ENCODE measurements around the gene HILPDA. TPM values are rescaled to one million over a fixed set of nuclear protein-coding genes. Genes with fewer than 3 reads are reported as not detected.

Gene HILPDA
- total RNA-seq, 1 donor from 2014 or later = 49.4 TPM

Other genes starting within 250 kb of the HILPDA start
- gene LEP, start 214.6 kb upstream of the HILPDA start, total RNA-seq = 7.2 TPM
- 49.6 TPM for gene RBM28, start 112.0 kb upstream of the HILPDA start, total RNA-seq
- 4.0 TPM for gene PRRT4, start 94.2 kb upstream of the HILPDA start, total RNA-seq
- 49.3 TPM for gene IMPDH1, start 45.9 kb upstream of the HILPDA start, total RNA-seq
- 23.3 TPM for gene METTL2B, start 20.9 kb downstream of the HILPDA start, total RNA-seq
- gene GARIN1A, start 216.4 kb downstream of the HILPDA start, total RNA-seq = 8.8 TPM